B cell (primary cell): ENCODE results near the gene FANCC. TPM values are rescaled to one million over a fixed set of nuclear protein-coding genes. Genes with fewer than 3 reads are reported as not detected.

Experiments used
- ATAC-seq: fragments of 200-7000 bp; cut with Tn5 transposase; one replicate; pipeline ENCODE4 v1.10.0; 2021; ENCODE audit warnings: low read depth, mild to moderate bottlenecking, moderate number of reproducible peaks, moderate library complexity
- CTCF ChIA-PET: fragments of 350-600 bp; sonication (Branson Sonifier 250); formaldehyde crosslinking; loops from one replicate; lab custom pipeline; 2021; ENCODE audit warnings: antibody characterized with exemption, inconsistent platforms; lab: Charles Lee
- POLR2A ChIA-PET: fragments of 350-600 bp; sonication (Branson Sonifier 250); formaldehyde crosslinking; loops from one replicate; lab custom pipeline; 2021; ENCODE audit warnings: antibody characterized with exemption; lab: Charles Lee
- DNase-seq: peaks from one replicate; pipeline ENCODE4 v3.0.0; 2013
- H2AFZ ChIP-seq: 2 replicates; pipeline ENCODE4 v1.6.1; 2012; ENCODE audit warnings: mild to moderate bottlenecking, low read depth, low read length; ENCODE audit not compliant: insufficient read depth, poor library complexity, severe bottlenecking
- H3K27ac ChIP-seq, 2 donors: 1 replicate in 1 of 2; 2 replicates in 1 of 2; pipeline ENCODE4 v1.5.1; 2012 to 2013; ENCODE audit warnings: low read length in 2 of 2, mild to moderate bottlenecking in 2 of 2, moderate library complexity in 1 of 2
- H3K27me3 ChIP-seq, 4 experiments: fragments of 200-600 bp in 1 of 4; sonication (generic) in 1 of 4; replicated peaks in 1 of 4; 1 replicate in 2 of 4; 2 replicates in 2 of 4; pipeline versions ENCODE4 v1.6.1 to v1.7.0; 2013 to 2016; ENCODE audit warnings: low read length in 3 of 4, mild to moderate bottlenecking in 2 of 4, mixed read lengths in 1 of 4, moderate library complexity in 1 of 4; ENCODE audit not compliant: insufficient read depth in 4 of 4, control insufficient read depth in 3 of 4; ENCODE audit errors: control extremely low read depth in 1 of 4
- H3K36me3 ChIP-seq, 2 experiments: replicated peaks in 1 of 2; 1 replicate in 1 of 2; 2 replicates in 1 of 2; pipeline versions ENCODE4 v1.6.1 to v1.7.1; 2013; ENCODE audit warnings: low read length in 1 of 2; ENCODE audit not compliant: insufficient read depth in 2 of 2, control insufficient read depth in 1 of 2; ENCODE audit errors: control extremely low read depth in 1 of 2, extremely low read depth in 1 of 2
- H3K4me1 ChIP-seq, 2 donors: fragments of 200-600 bp in 1 of 2; sonication (generic) in 1 of 2; 1 replicate in 1 of 2; 2 replicates in 1 of 2; pipeline versions ENCODE4 v1.5.1 to v1.6.1; 2013 to 2017; ENCODE audit warnings: low read length in 2 of 2; ENCODE audit not compliant: control insufficient read depth in 2 of 2, insufficient read depth in 2 of 2
- H3K4me2 ChIP-seq: replicated peaks from 2 replicates; pipeline ENCODE3; 2012; ENCODE audit warnings: mild to moderate bottlenecking, low read depth, low read length; ENCODE audit not compliant: poor library complexity, severe bottlenecking
- H3K4me3 ChIP-seq, 5 experiments: fragments of 200-600 bp in 1 of 5; sonication (generic) in 1 of 5; 1 replicate in 3 of 5; 2 replicates in 2 of 5; pipeline versions ENCODE4 v1.5.1 to v1.7.0; 2011 to 2016; ENCODE audit warnings: low read length in 4 of 5, mild to moderate bottlenecking in 4 of 5, low read depth in 2 of 5, control low read depth in 1 of 5, moderate library complexity in 1 of 5; ENCODE audit not compliant: insufficient read depth in 1 of 5; ENCODE audit errors: control extremely low read depth in 1 of 5, extremely low read depth in 1 of 5
- H3K79me2 ChIP-seq: fragments of 200-600 bp; sonication (generic); one replicate; pipeline ENCODE4 v1.6.0; 2016; ENCODE audit warnings: low read length; ENCODE audit not compliant: control insufficient read depth, insufficient read depth
- H3K9ac ChIP-seq: fragments of 200-600 bp; sonication (generic); 2 replicates; pipeline ENCODE4 v1.6.1; 2017; ENCODE audit warnings: mild to moderate bottlenecking, low read length, moderate library complexity
- H3K9me3 ChIP-seq, 3 donors: one replicate each; pipeline versions ENCODE4 v1.6.1 to v1.7.1; 2013; ENCODE audit warnings: low read length in 2 of 3; ENCODE audit not compliant: control insufficient read depth in 2 of 3, insufficient read depth in 1 of 3; ENCODE audit errors: control extremely low read depth in 1 of 3
- H4K20me1 ChIP-seq: 2 replicates; pipeline ENCODE4 v1.6.0; 2012; ENCODE audit warnings: mild to moderate bottlenecking, low read length; ENCODE audit not compliant: insufficient read depth, control insufficient read depth, poor library complexity, severe bottlenecking
- H3K27ac Mint-ChIP-seq: one replicate; pipeline ENCODE4 v1.8.0; 2021; ENCODE audit warnings: mixed read lengths
- H3K27me3 Mint-ChIP-seq: one replicate; pipeline ENCODE4 v1.8.0; 2021; ENCODE audit warnings: mixed read lengths
- H3K4me1 Mint-ChIP-seq: one replicate; pipeline ENCODE4 v1.8.0; 2021; ENCODE audit warnings: mixed read lengths
- H3K4me3 Mint-ChIP-seq: one replicate; pipeline ENCODE4 v1.8.0; 2021; ENCODE audit warnings: mixed read lengths
- H3K9me3 Mint-ChIP-seq: one replicate; pipeline ENCODE4 v1.8.0; 2022; ENCODE audit warnings: mixed read lengths; ENCODE audit not compliant: insufficient read depth
- EZH2 ChIP-seq: IDR thresholded peaks from 2 replicates; pipeline ENCODE4 v1.6.1; 2012; ENCODE audit warnings: borderline replicate concordance, low read depth, mild to moderate bottlenecking, moderate library complexity, low read length; ENCODE audit not compliant: insufficient read depth, poor library complexity, severe bottlenecking
- WGBS: methylation state at CpG from one replicate; pipeline ENCODE4 v1.1.5; 2013; ENCODE audit warnings: missing lambda C conversion rate; ENCODE audit not compliant: insufficient coverage; 5-methylcytosine and 5-hydroxymethylcytosine counted together
- intact Hi-C: fragments of 100-400 bp; cut with micrococcal nuclease; formaldehyde crosslinking; loops from one replicate; pipeline ENCODE4 v1.10.0; 2022
- polyA plus RNA-seq: library from polyadenylated mRNA; depleted of rRNA; stranded (reverse); fragments of >200 nt; gene quantifications from 2 replicates; pipeline ENCODE4 v1.2.3, GENCODE V29; 2012
- total RNA-seq, 2 donors: library from RNA; stranded (reverse); fragments of 120-200 nt in 1 of 2; gene quantifications; 1 replicate in 1 of 2; 2 replicates in 1 of 2; pipeline versions ENCODE4 v1.2.3 to v1.2.4, GENCODE V29; 2013 to 2022
- TF ChIP-seq, protein P1 (sequence below): fragments of 200-600 bp; IDR thresholded peaks from one replicate; pipeline ENCODE4 v1.8.0; 2022; ENCODE audit warnings: antibody characterized with exemption, mild to moderate bottlenecking

The FANCC gene
- total and polyA plus RNA-seq, 2 donors (not counting 1 experiment from before 2014, with no cell fraction given): 1.8 to 11.1 TPM

DNA sequence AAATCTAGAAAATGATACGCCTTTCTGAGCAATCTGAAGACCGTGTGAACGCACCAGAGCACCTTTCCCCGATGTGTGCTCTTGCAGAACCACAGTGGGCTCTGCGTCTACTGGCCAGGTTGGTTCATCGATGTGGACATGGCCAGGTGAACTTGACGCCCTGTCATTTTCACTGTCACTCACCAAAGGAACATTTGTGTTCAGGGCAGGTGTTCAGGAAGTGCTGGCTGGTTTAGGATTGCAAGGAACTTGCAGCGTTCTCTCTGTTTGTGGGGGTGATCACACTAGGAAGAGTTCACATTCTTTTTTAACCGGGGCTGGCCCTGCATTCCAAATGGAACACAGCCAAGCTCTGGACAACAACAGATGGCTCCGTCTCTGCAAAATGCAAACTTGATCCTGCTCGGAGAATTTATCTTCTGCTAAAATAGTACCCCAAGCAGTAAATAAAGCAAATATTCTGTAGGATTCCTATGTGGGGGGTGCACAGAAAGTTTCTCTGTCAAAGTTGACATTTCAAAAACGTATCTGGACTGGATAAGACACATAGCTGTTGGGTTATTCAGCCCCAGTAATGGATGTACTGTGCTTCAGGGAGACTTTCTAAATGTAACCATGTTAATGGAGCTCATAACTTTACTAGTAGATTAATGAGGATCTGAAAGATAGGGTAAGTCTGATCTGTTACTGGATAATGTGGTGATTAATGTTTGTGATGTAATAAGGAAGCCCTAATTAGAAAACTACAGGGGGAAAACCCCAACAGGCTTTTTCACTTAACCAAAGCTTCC is 45.7 kb upstream of the FANCC start:
- TF ChIP-seq, protein P1, sequence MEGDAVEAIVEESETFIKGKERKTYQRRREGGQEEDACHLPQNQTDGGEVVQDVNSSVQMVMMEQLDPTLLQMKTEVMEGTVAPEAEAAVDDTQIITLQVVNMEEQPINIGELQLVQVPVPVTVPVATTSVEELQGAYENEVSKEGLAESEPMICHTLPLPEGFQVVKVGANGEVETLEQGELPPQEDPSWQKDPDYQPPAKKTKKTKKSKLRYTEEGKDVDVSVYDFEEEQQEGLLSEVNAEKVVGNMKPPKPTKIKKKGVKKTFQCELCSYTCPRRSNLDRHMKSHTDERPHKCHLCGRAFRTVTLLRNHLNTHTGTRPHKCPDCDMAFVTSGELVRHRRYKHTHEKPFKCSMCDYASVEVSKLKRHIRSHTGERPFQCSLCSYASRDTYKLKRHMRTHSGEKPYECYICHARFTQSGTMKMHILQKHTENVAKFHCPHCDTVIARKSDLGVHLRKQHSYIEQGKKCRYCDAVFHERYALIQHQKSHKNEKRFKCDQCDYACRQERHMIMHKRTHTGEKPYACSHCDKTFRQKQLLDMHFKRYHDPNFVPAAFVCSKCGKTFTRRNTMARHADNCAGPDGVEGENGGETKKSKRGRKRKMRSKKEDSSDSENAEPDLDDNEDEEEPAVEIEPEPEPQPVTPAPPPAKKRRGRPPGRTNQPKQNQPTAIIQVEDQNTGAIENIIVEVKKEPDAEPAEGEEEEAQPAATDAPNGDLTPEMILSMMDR: no peak
- TF ChIP-seq EZH2: no peak
- Mint-ChIP-seq H3K4me1 (no peaks in the 10 kb centered on the region), H3K9me3 (no peaks in the 10 kb centered on the region), H3K27ac (no peak overlapping the region), H3K27me3 (peaks cover 43% of the 10 kb centered on the region), H3K4me3 (no peak overlapping the region)
- POLR2A ChIA-PET: no interaction called here
- Histone ChIP-seq H3K4me3 (no peak overlapping the region), H3K9me3 (no peaks in the 10 kb centered on the region), H3K27ac (no peak overlapping the region), H3K36me3 (no peaks in the 10 kb centered on the region), H3K27me3 (peaks cover 0 to 7% (median 2%) of the 10 kb centered on the region in 4 experiments), H2AFZ (no peak overlapping the region), H3K9ac (no peak overlapping the region), H3K4me2 (no peak overlapping the region), H4K20me1 (no peaks in the 10 kb centered on the region), H3K4me1 (no peaks in the 10 kb centered on the region), H3K79me2 (no peaks in the 10 kb centered on the region)
- no peak for DNase-seq
- intact Hi-C loops: no loop called here
- no peak for ATAC-seq
- WGBS: 86% methylated on average over 11 of the region's 12 CpGs
- CTCF ChIA-PET: no interaction called here

DNA sequence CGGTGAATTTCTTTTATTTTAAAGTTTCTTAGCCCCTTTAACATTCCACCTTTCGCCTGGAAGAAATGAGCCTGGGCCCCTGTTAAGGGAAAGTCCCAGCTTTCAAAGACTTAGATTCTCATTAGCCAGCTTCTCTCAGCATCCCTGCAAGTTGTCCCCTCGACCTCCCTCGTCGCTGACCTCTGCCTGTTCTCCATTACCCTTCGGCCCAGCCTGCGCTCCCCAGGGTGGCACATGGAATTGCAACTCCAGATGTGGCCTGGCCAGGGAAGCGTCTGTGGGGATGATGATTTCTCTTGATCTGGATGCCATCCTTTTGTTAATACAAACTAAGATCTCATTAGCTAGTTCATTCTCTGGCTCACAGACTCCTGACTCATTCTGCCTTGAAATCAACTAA is 43.4 kb upstream of the FANCC start:
- no peak overlapping the region for H3K4me3 Mint-ChIP-seq
- Histone ChIP-seq H4K20me1 (no peaks in the 10 kb centered on the region), H3K9me3 (no peaks in the 10 kb centered on the region), H3K4me3 (no peak overlapping the region), H3K27ac (no peak overlapping the region), H3K9ac (no peak overlapping the region), H3K27me3 (peaks cover 0 to 6% (median 2%) of the 10 kb centered on the region in 4 experiments), H3K4me1 (no peaks in the 10 kb centered on the region), H3K4me2 (no peak overlapping the region), H3K79me2 (no peaks in the 10 kb centered on the region), H2AFZ (no peak overlapping the region), H3K36me3 (no peaks in the 10 kb centered on the region)
- TF ChIP-seq EZH2: no peak
- TF ChIP-seq, protein P1: no peak
- DNase-seq: no peak
- no peaks in the 10 kb centered on the region for H3K4me1 Mint-ChIP-seq
- WGBS: 75% methylated on average over 6 of the region's 8 CpGs
- no peak for ATAC-seq
- ChIA-PET CTCF (no interaction called here), POLR2A (no interaction called here)
- H3K27me3 Mint-ChIP-seq: peaks cover 49% of the 10 kb centered on the region
- no peak overlapping the region for H3K27ac Mint-ChIP-seq
- intact Hi-C loops: no loop called here
- no peaks in the 10 kb centered on the region for H3K9me3 Mint-ChIP-seq
